GM18858 (cell line): ENCODE measurements around the gene WFS1.

Source experiments
- ATAC-seq: cut with Tn5 transposase; IDR thresholded peaks from one replicate; pipeline ENCODE4 v1.9.1; 2021; ENCODE audit not compliant: unreplicated experiment

WFS1 gene

DNA sequence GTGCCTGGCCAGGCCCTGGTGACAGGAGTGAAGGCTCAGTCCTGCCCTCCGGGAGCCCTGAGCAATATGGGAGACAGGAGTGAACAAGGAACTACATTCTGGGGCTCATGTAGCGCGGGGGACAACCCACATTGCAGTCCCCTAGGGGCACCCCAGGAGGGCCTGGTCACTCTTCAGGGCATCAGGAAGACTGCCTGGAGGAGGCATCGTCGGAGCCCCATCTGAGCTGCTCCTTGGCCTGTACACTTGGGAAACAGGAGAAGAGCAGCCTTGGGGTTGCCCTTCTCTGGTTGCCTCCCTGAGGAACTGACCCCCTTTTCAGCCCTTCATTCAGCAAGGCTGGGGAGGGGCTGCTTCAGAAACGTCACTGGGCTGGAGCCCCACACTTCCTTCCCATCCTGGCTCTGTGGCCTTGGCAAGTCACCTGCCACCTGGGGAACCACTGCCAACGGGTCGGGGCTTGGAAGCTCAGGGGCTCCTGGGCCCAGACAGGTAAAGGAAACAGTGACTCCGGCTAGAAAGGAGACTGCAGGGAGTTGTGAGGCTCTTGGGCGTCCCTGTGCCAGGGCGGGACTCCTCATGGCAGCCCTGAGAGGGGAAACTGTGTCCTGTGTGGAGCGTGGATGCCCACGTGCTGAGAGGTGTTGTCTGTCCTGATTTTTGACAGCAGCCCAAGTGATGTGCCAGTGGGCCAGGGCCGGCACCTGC, 10.1 kb downstream of the WFS1 start:
- ATAC-seq: no peak

DNA sequence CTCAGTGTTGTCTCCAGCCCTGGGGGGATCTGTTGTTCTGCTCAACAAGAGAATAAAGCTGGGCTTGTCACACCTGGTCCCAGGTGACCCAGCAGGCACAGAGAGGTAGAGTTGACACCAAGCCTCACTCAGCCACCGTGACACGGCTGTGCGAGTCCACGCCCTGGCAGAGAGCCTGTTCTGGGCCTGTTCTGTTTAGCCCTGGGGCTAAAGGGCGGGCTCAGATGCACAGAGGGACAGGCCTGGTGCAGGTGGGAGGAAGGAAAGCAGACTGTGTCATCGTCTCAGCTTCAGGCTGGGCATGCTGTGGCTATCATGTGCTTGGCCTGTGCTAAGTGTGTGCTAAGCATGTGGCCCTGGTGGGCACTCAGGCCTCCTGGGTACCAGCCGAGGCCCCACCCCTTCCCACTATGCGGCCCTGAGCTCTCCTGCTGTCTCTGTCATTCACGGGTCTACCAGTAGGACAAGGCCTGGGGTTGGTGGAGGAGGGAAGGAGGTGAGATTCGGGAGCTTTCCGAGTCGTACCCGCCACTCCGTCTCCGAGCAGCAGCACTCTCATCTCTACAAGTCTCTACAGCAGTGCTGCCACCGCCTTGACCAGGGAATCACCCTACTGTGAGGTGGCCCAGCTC, 10.8 kb downstream of the WFS1 start:
- no peak for ATAC-seq

DNA sequence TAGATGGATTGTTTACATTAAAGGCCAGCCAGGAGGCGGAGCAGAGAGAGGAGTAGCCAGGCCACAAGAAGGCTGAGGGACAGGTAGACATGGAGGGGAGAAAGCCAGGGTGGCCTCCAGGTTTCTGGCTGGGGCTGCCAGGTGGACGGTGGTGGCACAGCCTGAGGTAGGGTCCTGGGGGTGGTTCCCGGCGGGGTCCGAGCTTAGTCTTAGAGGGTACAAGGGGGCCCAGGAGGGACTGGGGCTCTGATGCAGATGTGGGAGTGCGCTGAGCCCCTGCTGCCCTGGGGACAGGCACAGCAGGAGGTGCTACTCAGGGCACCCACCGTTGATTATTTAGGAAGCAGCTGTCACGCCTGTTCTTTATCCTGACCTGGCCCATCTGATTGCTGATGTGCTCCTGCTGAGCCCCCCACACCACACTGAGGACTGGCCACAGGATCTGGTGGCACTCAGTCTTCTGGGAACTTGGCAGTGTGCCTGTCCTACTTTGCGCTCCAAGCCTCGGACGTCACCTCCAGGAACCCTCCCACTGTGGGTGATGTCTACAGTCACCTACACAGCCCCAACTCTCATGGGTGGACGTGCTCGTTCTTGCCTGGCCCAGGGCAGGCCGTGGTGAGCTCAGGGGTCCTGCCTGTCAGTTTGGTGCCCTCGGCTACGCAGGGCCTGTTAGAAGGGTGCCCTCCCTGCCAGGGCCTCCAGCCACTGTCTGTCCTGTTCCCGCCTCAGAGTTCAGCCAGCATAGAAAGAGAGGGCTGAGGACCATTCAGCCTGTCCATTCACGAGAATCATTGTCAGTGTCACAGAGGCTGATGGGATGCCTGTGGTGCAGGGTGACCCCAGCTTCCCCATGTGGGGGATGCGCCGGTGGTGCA, 12.0 kb downstream of the WFS1 start:
- ATAC-seq: no peak

DNA sequence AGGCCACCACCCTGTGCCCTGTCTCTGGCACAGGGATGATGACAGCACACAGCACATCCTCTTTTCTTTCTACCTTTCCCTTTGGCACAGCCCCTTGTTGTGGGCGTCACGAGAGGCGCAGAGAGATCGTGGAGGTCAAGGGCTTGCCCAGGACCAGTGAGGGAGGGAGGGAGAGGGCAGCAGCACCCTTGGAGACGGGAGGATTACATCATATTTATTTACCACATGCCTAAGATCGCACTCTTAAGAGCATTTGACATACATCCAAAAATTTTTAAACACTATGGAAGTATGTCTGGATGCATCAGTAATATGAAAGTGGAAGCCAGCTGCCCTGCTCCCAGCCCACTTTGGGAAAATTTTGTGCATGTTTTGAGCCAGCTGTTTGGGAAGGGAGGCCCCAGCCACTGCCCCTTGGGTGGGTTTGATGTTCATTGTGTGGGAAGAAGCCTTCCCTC, 12.7 kb downstream of the WFS1 start:
- no peak for ATAC-seq

DNA sequence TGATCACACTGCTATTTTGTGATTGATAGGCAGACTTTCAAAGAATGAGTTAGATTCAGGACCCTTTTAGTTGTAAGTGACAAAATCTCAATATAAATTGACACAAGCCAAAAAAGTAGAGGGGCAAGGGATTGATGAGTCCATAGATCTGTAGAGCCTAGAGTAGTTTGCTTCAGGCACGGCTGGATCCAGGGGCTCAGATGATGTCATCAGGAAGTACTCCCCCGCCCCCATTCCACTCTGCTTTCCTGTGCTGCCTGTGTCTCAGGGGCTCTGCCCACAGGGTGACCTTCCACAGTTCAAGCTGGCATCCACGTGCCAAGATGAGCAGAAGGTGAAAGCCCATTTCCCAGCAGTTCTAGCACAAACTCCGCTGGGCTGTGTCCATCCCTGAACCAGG, 13.6 kb downstream of the WFS1 start:
- ATAC-seq: no peak

DNA sequence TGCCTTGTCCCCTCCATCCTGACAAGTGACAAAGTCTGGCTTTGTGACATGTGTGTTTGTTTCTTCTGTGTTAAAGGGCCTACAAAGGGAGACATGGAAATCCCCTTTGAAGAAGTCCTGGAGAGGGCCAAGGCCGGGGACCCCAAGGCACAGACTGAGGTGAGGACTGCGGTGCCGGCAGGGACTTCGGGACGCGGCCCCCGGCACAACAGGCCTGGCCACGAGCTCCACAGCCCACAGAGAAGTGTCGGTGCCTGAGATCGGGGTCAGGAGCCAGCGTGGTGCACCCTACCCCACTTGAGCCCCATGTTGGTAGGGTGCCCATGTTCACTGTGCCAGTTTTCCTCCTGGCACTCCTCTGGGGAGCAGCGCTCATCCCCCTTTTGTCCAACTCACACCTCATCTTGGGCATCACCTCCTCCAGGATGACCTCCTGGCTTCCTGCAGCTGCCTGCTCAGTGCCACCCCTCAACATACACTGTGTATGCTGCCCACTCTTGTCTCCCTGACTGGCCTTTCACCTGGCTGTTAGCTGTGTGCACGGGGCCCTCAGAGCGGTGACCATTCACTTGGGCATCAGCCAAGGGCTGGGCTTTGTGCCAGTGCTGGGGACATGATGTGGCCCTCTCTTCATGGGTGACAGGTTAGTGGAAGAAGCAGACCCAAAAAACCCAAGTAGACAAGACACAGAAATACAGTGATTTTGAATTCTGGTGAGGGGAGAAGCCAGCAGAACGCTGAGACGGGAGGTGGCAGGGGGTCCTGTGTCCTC, 17.6 kb downstream of the WFS1 start:
- ATAC-seq: no peak

DNA sequence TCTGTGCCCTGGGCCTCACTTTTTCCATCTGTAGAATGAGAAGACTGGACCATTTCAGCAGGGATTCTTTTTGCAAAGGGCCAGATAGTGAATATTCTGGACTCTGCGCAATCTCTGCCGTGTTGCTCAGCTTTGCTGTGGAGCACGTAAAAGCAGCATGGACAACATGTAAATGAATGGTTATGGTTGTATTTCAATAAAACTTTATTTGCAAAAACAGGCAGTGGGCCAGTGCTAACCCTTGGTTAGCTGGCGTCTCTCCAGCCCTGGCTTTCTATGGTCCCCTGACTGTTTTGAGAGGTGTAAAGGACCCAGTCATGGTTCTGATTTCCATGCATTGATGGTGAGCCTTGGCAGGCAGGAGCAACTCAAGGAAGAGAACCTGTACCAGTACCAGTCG, 18.7 kb downstream of the WFS1 start:
- ATAC-seq: no peak

DNA sequence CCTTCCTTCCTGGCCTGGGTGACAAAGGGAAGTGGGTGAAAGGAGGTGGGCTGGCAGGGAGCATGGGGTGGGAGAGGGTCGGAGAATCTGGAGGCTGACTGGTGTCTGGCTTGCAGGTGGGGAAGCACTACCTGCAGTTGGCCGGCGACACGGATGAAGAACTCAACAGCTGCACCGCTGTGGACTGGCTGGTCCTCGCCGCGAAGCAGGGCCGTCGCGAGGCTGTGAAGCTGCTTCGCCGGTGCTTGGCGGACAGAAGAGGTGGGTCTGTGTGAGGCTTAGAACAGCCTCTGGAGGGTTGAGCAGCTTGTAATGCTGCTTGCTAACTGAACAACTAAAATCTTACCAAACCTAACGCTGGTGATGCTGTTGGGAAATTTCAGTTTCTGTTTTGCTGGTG, 19.2 kb downstream of the WFS1 start:
- no peak for ATAC-seq

DNA sequence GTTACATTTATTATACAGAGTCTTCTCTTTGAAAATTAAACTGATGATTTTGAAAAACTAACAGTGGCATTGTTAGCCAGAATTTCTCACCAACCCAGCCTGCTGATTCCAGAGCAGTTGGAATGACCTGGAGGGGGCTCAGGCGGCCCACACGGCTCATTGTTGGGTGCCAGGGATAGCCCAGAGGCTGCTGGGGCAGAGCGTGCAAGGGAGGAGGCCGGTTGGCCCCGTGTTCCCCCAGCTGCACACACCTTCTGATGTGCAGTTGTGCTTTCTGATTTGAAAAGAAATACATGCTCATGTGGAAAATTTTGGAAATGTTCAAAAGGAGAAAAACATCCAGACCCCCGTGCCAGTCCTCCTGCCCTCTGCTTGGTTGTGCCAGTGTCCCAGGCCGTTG, 20.6 kb downstream of the WFS1 start:
- no peak for ATAC-seq

DNA sequence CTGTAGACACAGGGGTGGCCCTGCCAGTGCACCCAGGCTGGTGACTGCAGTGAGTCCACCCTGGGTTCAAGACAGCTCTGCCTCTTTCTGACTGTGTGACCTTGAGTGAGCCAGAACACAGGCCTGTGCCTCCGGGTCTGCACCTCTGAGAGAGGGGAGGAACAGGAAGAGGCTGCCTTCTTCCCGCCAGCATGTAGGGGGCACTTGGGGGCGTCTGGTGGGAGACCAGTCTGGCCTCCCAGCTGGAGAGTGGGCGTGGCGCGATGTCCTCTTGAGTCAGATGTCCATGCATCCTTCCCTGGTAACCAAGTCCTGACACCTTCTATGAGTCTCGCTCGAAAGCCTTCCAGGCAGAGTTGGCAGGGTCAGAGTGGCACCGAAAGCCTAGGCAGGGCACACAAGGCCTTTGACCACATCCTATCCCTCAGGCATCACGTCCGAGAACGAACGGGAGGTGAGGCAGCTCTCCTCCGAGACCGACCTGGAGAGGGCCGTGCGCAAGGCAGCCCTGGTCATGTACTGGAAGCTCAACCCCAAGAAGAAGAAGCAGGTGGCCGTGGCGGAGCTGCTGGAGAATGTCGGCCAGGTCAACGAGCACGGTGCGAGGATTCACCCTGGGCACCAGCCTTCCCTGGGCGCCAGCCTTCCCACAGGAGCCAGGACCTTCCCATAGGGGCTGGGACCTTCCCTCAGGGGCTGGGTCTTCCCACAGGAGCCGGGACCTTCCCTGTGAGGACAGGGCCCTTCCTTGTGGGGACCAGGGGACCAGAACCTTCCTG, 21.3 kb downstream of the WFS1 start:
- no peak for ATAC-seq

DNA sequence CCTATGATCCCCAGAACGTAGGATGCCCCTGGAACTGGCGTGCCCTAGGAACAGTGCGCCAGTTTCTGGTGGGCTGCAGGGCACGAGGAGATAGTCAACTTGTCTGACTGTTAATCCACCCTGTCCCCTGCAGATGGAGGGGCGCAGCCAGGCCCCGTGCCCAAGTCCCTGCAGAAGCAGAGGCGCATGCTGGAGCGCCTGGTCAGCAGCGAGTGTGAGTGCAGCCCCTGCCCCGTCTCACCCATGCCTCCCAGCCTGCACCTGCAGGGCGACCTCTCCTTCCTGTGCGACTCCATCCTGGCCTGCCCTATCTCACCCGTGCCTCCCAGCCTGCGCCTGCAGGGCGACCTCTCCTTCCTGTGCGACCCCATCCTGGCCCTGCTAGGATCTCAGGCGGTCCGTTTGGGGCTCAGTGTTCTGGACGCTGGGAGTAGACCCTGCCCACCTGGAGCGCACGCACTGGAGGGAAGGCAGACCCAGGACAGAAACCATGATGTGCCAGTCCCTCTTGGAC, 22.2 kb downstream of the WFS1 start:
- no peak for ATAC-seq

DNA sequence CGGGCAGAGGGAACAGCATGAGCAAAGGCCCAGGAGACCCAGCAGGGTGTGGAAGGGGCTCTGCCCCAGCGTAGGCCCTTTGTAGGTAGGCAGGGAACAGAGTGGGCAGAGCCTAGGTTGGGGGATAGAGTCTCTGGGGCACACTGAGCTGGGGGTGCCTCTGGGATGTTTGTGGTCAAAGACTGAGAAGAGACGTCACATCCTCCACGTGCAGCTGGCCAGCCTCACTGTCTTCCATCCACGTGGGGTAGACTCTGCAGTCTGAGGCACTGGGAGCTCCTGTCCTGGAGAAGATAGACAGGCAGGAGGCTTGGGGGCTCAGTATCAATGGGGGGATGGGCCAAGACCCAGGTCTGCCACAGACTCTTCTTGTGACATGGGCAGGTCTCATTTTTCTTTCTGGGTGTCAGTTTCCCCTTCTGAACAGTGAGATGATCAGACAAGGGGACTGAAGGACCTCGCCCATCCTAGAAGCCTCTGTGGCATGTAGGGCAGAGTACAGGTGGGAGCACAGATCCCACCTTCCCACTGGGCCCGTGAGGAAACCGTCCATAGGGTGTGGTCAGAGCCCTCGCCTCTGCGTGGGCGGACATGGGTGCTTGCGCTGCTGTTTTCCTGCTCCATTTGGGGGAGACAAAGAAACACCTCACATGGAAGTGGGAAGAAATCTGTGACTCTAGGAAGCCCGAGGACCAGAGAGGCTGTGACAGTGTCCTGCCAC, 22.9 kb downstream of the WFS1 start:
- ATAC-seq: no peak

DNA sequence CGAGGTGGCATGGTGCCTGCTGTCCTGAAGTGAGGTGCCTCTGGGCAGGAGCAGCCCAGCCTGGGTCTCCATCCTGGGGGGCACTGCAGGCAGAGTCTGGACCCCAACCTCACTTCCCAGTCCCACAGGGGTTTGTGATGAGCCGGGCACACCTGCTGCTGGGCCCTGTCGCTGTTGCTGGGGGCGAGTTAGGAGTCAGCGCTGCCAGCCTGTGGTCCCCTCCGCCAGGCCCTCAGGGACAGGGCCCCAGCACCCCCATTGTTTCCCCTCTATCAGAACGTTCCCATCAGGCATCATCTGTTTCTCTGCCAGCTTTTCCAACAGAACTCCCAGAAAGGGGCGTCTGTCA, 23.4 kb downstream of the WFS1 start:
- ATAC-seq: no peak

DNA sequence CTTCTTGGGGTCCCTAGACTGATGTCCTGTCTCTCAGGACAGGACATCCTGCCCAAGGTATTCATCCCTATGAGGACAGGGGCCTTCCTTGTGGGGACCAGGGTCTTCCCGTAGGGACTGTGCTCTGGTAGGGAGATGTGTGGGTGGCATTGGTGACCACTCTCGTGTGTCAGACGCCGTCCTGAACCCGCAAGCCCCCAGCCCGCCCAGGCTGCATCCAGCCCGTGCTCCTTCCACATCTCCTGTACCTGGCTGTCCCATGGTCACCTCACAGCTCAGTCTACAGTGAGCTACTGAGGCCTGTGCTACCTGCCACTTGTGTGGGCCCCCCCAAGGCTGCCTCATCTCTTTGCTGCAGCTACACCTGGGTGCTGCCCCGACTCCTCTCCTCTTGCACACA, 24.0 kb downstream of the WFS1 start:
- no peak for ATAC-seq

DNA sequence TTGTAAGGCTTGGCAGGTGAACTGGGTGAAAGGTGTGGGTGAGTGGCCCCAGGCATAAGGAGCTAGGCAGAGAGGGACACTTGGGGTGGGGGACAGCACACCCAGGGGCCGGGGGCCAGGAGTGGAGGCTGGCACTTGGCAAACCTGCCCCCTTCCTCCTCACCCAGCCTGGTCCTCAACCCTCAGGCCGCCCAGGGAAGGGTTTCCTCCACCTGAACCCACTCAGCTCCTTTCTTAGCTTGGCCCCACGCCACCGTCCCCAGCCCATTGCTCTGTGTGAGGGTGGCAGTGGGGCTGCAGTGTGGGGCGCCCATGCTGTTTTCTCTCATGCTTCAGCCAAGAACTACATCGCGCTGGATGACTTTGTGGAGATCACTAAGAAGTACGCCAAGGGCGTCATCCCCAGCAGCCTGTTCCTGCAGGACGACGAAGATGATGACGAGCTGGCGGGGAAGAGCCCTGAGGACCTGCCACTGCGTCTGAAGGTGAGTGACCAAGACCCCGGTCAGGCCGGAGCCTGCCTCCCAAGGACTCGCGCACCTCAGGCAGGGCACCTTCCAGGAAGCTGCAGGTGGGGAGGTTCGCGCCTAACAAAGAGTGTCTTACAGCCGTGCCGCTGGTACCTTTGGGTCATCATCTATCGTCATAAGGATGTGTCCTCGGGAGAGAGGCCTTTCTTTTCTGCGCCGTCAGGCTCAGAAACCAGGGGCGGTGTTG, 25.2 kb downstream of the WFS1 start:
- ATAC-seq: no peak

DNA sequence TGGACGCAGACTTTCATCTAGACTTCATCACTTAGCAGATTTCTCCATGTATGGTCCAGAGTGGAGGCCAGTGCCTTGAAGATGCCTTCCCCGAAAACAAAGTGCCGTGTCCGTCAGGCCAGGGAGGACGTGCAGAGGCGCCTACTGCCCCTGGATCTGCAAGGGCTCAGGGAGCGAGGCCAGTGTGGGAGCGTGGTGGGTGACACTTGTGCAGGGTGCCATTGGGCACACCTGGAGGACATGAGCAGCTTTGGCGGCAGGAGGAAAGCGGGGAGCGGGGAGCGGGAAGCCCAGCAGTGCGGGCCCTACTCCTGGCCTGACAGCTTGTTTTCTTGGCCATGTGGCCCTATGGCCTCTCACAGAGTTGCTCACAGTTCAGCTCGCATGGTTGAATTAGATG, 25.8 kb downstream of the WFS1 start:
- ATAC-seq: no peak

DNA sequence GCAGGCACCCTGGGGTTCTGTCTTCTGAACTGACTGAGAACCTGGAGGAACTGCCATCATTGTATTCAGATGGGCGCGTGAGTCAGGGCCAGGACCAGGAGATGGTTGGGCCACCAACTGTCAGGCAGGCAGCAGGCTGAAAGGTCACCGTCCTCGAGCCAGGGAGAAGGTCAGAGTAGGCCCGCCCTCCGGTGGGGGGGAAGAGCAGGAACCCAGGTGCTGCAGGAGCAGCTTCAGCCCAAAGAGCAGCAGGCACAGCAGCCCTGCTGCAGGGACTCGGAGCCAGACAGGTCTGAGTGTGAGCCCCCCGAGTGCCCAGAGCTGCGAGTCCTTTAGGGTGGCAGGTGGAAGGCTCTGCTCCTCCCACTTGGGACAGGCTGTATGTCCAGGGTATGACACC, 26.4 kb downstream of the WFS1 start:
- no peak for ATAC-seq

DNA sequence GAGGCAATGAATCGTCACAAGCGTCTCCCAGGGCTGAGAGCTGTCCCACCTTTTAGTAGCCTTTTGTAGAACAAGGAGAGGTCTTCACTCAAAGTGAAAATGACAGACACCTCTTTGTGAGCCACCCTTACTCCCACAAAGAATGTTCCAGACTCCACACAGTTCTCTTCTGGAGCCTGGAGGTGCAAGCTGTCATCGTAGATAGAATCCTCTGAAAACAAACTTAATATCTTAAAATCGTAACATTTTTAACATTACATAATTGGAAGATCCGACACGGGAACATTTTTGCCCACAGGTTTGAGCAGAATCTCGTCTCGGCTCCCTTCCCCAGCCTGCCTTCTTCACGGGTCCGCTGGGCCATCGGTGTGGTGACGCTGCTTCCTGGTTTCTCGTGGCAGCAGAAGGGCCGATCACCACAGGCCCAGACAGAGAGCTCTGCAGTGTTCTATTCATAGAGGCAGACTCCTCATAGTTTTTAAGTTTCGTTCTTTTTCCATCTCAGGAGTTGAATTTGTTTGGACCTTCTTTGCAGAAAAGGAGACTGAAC, 27.7 kb downstream of the WFS1 start:
- ATAC-seq: no peak

DNA sequence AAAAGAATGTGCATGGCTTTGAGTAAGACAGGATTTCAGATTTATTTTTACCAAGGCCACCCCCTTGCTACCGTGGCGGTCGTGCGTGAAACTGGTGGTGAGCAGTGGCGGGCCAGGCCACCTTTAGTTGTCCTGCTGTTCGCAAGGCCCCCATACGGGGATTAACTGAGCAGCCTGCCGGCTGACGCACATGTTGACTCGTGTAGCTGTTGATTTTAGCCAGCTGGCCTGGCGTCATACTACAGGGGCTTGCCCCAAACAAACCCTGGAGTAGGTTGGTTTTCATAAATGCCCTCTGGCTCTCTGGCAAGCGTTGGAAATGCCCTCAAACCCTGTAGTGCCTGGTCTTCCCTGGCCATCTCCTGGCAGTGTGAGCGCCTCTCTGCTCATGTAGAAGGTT, 28.4 kb downstream of the WFS1 start:
- ATAC-seq: no peak
